PC-3 (cell line): ENCODE measurements around the gene PDX1.

ENCODE experiments used
- EZH2 ChIP-seq: fragments of 300-600 bp; sonication (generic); IDR thresholded peaks from one replicate; pipeline ENCODE4 v1.6.1; 2017; ENCODE audit warnings: antibody characterized with exemption, mild to moderate bottlenecking, low read length; ENCODE audit not compliant: unreplicated experiment
- TF ChIP-seq, protein P1 (sequence below): fragments of 300-600 bp; sonication (generic); conservative IDR thresholded peaks from 2 replicates; pipeline ENCODE4 v1.5.1; 2017; ENCODE audit warnings: antibody characterized with exemption, low read depth, mild to moderate bottlenecking, low read length

DNA sequence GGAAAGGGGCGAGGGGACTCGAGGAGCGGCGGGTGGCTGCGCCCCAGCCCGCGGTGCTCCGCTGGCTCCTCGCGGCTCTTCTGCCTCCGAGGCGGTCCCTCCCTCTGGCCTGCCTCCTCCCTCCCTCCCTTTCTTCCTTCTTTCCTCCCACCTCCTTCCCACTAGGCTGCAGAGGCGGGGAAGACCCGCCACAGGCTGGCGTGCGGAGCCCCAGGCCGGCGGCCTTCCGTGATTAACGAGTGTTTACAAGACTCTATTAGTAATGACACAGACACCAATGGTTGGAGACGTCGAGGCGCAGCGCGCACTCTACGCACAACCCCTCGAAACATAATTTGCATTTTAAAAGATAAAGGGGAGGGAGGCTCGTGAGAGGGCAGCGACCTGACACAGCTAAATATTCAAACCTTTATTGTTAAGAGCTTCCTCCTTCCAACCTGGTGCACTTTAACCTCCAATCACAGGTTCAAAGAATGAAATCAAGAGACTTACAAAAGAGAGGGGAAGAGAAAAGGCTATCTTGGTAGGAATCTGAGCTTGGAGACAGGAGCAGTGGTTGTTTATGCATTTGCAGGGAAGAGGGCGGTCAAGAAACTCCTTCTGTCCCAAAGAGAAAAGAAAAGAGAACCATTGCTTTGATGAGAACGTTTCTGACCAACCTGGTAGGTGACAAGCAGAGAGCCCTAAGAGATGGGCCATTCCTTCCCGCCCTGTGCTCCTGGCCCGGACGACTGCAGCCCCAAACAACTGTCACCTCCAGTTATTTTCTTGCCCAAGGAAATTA lies 49.5 kb downstream of the PDX1 start, which contains the start of gene CDX2:
- TF ChIP-seq, protein P1, sequence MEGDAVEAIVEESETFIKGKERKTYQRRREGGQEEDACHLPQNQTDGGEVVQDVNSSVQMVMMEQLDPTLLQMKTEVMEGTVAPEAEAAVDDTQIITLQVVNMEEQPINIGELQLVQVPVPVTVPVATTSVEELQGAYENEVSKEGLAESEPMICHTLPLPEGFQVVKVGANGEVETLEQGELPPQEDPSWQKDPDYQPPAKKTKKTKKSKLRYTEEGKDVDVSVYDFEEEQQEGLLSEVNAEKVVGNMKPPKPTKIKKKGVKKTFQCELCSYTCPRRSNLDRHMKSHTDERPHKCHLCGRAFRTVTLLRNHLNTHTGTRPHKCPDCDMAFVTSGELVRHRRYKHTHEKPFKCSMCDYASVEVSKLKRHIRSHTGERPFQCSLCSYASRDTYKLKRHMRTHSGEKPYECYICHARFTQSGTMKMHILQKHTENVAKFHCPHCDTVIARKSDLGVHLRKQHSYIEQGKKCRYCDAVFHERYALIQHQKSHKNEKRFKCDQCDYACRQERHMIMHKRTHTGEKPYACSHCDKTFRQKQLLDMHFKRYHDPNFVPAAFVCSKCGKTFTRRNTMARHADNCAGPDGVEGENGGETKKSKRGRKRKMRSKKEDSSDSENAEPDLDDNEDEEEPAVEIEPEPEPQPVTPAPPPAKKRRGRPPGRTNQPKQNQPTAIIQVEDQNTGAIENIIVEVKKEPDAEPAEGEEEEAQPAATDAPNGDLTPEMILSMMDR: no peak
- no peak for TF ChIP-seq EZH2
